Stimulated activated CD4-positive, alpha-beta T cell treated with anti-CD3 and anti-CD28 coated beads, Interleukin-15, amount 100 ng/mL, for 24 hours (primary cell): ENCODE data around the gene EFNA2.
"Not testable (repeated sequence)": the region's sequence is repeated elsewhere in the genome, so short reads cannot be mapped to it uniquely, and the experiment has no call there.

Source experiments
- DNase-seq: peaks from one replicate; pipeline ENCODE4 v3.0.0-alpha.2; 2020

The EFNA2 gene

GRCh38 chr19:1322198-1322981, 36.7 kb downstream of the EFNA2 start:
- DNase-seq = no peak

DNA sequence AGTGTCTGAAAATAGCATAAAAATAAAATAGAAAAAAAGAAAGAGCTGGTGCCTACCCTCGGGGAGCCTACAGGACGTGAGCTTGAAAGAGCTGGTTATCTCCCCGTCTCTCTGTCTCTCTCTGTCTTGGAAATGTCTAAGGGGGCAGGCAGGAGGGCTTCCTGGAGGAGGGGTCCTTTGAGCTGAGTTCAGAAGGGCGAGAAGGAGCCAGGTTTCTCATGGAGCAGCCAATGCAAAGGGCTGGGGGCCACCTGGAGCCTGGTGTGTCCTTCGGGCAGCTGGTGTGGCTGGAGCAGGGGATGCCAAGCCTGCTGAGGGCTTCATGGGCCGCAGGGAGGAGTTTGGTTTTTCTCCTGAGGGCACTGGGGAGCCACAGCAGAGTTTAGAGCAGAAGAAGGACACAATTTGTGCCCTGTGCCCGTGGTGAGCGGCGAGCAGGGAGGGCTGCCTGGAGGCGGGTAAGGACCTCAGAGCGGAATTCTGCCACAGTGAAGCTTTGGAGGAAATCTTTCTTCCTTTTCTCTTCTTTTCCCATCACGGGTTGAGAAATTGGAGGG, 38.7 kb downstream of the EFNA2 start:
- DNase-seq = no peak

DNA sequence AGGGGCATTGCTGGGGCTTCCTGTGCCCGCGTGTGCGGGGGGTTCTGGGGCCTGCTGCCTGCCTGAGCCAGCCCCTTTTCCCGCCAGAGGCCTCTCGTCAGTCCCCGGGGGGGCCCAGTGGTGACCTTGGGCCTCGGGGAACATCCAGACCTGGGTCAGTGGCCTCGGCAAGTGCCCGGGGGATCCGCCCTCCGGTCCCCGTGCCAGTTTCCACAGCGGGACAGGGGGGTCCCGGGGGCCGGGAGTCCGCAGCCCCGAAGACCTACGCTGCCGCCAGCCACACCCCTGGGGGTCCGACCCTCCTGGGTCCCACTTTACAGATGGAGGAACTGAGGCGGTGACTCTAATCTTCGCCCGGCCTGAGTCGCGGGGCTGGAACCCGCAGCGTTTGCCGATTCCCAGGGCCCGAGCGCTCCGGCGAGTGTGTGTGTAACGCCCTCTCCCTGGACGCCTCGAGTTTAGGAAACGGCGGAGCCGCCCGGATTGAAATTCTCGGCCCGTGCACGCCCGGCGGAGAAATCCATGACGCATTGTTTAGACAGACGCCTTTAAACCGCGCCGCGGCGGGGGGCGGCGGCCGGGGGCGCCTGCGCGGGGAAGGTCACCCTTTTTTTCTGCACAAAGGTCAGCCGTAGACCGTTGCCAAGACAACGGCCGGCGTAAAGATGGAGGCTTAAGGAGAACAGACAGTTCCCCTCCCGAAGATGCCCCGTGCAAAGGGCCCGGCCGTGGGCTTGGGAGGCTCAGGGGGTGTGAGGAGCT, 39.3 kb downstream of the EFNA2 start:
- peak; percentile 54 for DNase-seq

- DNase-seq = no peak
These were observed 40.1 kb downstream of the EFNA2 start for GRCh38 chr19:1325568-1326294.

- DNase-seq = no peak
These were observed 41.5 kb downstream of the EFNA2 start for GRCh38 chr19:1327125-1327524.

DNA sequence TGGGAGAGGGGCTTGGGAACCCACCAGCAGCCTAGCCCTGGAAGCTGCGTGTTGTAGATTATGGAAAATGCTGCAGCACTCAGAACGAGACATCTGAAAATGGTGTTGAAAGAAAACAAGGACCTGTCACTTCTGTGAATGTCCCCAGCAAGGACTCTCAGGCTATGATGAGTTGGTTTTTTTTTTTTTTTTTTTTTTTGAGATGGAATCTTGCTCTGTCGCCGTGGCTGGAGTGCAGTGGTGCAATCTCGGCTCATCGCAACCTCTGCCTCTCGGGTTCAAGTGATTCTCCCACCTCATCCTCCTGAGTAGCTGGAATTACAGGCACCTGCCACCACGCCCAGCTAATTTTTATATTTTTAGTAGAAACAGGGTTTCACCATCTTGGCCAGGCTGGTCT, 46.5 kb downstream of the EFNA2 start:
- not testable (repeated sequence) for DNase-seq

DNA sequence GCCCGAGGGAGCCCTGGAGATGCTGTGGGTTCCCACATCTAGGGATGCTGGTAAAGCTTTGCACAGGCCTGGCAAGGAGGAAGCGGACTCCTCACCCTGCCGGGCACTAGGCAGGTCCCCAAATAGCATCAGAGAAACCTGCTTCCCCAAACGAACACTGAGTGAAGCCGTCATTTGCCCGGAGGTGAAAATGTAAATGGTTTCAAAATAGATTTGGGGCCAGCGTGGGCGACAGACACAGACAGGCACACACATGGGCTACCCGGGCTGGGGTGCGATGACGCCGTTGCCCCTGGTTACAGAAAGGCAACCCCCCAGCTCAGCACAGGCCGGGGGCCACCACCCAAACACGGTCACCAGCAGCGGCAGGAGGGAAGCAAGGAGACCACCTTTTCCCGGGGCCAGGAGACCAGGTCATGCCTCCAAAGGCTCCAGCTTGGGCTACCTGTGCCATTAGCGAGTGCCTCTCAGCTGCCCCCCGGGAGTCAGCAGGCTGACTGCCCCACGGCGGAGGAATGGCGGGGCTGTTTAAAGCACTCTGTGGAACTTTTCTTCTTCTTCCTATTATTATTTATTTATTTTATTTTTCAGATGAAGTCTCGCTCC, 50.5 kb downstream of the EFNA2 start:
- no peak for DNase-seq

DNA sequence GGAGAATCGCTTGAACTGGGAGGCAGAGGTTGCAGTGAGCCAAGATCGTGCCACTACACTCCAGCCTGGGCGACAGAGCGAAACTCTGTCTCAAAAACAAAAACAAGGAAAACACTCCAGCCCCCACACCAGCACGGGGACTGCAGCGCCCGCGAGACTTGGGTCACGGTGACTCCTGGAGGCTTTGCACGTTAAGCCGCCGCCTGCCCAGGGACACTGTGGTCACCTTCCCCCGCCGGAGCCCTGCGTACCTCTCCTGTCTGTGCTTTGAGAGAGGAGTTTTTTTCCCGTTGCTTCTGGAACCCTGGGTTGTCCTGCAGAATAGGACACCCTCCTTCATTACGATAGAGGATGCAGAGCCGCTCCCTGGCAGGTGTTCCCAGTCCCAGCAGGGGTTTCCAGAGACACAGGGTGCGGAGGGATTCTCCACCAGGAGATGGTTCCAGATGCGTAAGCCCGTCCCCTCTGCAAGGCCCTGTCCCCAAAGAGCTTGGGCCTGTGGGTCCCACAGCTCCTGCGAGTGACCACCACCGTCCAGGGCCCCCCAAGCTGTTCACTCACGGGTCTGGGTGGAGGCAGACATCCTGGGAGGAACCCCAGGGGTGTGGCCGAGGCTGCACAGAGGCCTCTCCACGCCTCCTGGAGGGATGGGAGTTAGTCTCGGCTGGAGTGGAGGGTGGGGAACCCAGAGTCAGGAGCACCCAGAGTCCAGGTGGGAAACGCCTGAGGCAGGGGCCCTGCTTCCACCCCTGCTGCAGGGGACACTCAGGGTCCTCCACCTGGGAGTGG, 55.2 kb downstream of the EFNA2 start:
- DNase-seq = no peak

GRCh38 chr19:1343041-1343440, 57.4 kb downstream of the EFNA2 start:
- DNase-seq = no peak

DNA sequence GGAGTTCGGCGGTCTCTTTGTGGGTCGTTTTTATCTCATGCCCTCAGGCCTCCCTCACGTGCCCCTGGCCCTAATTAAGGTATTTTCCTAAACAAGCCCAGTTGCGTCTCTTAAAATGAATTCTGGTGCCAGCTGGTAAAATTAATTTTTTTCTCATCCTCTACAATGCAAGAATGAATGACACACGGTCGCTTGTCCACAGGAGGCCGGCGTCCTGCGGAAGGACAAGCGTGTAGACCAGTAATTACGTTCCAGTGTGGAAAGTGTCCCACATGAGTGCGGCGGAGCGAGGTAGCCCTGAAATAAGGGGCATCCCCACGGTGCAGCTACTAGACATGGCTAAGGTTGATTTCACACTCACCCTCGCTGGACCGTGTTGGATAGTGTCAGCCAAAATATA, 63.5 kb downstream of the EFNA2 start:
- no peak for DNase-seq

DNA sequence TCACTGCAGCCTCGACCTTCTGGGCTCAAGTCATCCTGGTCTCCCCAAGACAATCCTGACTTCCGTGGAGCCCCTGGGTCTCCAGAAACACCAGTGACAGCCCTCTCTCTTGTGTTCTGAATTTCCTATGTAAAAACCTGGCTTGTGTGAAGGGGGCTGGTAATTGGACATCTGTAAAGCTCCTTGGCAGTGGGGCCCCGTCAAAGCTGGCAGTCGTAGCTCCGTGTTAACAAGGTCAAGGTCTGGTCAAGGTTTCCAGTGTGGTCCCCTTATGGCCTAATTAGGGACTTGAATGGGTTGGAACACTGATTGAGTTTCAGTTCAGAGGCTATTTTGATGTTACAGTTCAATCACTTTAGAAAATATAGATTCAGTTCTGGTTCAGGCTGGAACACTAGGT, 65.2 kb downstream of the EFNA2 start:
- no peak for DNase-seq
